Left cardiac atrium (tissue), 4 donors: ENCODE data around the gene ANKRD65. TPM values are rescaled to one million over a fixed set of nuclear protein-coding genes. Genes with fewer than 3 reads are reported as not detected.
"Not testable (repeated sequence)": the region's sequence is repeated elsewhere in the genome, so short reads cannot be mapped to it uniquely, and the experiment has no call there.

Source experiments
- ATAC-seq, 2 donors: fragments of 200-7000 bp; cut with Tn5 transposase; one replicate each; pipeline ENCODE4 v1.9.1; 2020; ENCODE audit warnings: mild to moderate bottlenecking in 2 of 2, moderate library complexity in 2 of 2
- DNase-seq: peaks from one replicate; pipeline ENCODE4 v3.0.0-alpha.2; 2020
- intact Hi-C, 2 donors: fragments of 100-400 bp; cut with DNase I; formaldehyde crosslinking; loops; one replicate each; pipeline versions ENCODE4 v1.14.1 to v1.15.1; 2022 to 2023
- total RNA-seq, 2 donors: library from RNA; stranded (reverse); fragmentation: NEBNext Ultra II Directional; extraction: Animal tissue kit (Norgen Biotek cat#: 25700); gene quantifications; one replicate each; pipeline ENCODE4 v1.2.1, GENCODE V29; 2021
- donor health status: DM: no; HTN: yes; CAD: no.
- donor health status: DM: no; HTN: yes; CAD: no; lungs with severe emphysema.
- donor health status: DM: yes; HTN: yes; CAD: no.
- donor health status: Dilated cardiomyopathy.

Gene ANKRD65
- total RNA-seq, 2 donors from 2014 or later = 2.2 to 3.0 TPM

- no peak for ATAC-seq
- intact Hi-C loops = no loop called here
- DNase-seq = no peak
Observed at GRCh38 chr1:1402072-1402900, 18.8 kb downstream of the ANKRD65 start.

GRCh38 chr1:1401457-1402010 lies 19.5 kb downstream of the ANKRD65 start:
- ATAC-seq = no peak
- intact Hi-C loops = no loop called here
- no peak for DNase-seq

- intact Hi-C loops = no loop called here
- DNase-seq (no peak), ATAC-seq (no peak)
Observed at GRCh38 chr1:1400576-1401456, 20.3 kb downstream of the ANKRD65 start.

- ATAC-seq (peak in 1 of 2 donors; percentile 0), DNase-seq (no peak)
Observed at GRCh38 chr1:1399872-1400575, 21.1 kb downstream of the ANKRD65 start.

GRCh38 chr1:1399187-1399871 lies 21.7 kb downstream of the ANKRD65 start, which contains the start of gene CCNL2:
Gene CCNL2, minus strand, starts transcription at chr1:1399335. Its CDS starts 29 bp downstream, at chr1:1399306.
- intact Hi-C loops = no loop called here
- ATAC-seq (peak; percentile 98), DNase-seq (peak; percentile 99)

More at GRCh38 chr1:1399872-1400575, 21.1 kb downstream of the ANKRD65 start:
- intact Hi-C loops = no loop called here

DNA sequence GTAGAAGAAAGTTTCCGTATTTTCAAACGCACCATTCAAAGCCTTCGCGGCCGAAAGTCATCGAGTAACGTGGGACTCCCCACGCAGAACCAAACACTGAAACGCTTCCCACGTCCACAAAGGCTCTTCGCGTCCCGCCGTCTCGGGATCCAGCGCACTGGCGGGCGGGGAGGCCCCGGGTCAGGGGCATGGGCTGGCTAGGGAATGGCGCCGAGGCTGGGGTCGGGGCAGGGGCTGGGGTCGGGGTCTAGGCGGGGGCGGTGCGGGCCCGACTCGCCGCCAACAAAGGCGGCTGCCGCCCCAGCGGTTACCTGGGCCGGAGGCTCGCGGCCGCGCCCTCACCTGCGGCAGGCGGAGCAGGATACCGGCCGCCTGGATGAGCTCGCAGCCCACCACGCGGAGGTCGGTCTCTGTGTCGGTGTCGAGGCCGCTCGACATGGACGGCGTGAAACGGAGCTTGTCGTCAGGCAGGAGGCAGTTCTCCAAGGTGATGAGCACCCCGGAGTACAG lies 22.3 kb downstream of the ANKRD65 start:
- no peak for DNase-seq
- intact Hi-C loops = no loop called here
- ATAC-seq = peak; percentile 3 to 4

GRCh38 chr1:1397839-1398523 lies 23.1 kb downstream of the ANKRD65 start:
- no peak for DNase-seq
- intact Hi-C loops = no loop called here

DNA sequence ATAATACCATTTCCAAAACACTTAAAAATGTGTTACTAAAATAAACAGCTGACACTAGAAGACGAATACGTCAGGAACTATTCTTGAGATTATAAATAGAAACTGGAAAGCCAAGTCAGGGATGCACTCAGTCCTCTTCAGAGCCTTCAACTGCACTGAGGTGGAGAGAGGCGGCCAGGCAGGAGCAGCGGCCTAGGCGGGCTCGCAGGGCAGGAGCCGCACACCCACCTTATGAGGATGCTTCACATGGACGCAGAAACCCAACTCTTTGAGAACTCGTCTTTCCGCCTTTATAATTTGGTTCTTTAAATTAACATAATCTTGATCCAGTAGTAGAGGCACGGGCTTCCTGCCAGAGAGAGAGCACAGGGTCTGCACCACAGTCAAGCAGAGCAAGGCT lies 25.9 kb downstream of the ANKRD65 start:
- intact Hi-C loops = no loop called here
- DNase-seq (no peak), ATAC-seq (no peak)

More at GRCh38 chr1:1397839-1398523, 23.1 kb downstream of the ANKRD65 start:
- no peak for ATAC-seq

DNA sequence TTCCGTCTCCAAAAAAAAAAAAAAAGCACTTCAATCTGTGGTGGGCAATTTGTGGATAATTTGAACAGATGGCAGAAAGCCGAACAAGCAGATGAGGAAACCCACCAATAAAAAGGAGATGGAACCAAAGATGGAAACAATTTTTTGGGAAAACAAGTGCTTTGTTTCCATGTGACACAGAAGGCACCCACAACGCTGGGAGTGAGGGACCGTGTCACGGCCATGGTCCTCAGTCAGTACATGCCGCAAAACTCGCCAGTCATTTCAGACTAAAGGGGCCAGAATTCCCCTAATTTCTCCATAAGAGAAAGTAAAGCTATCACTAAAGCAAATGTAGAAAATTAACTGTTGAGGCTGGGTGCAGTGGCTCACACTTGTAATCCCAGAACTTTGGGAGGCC lies 27.0 kb downstream of the ANKRD65 start:
- intact Hi-C loops = no loop called here
- ATAC-seq (no peak), DNase-seq (no peak)

DNA sequence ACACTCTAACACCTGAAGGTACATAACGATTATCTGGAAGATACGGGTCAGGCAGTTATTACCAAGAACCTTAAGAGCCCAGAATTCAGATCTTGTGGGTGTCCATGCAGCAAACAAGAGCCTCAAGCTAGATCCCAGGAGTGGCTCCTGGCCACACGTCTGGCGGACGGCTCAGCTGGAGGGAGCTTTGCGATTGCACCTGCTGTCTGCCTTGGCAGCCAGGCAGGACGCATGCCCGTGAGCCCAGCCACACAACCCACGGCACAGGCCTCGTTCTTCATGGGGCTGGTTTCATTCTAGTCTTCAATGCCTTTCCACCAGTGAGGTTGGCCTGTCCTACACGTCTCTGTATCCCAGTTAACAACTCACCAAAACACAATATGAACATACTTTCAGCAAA lies 27.6 kb downstream of the ANKRD65 start:
- no peak for ATAC-seq
- intact Hi-C loops = no loop called here

DNA sequence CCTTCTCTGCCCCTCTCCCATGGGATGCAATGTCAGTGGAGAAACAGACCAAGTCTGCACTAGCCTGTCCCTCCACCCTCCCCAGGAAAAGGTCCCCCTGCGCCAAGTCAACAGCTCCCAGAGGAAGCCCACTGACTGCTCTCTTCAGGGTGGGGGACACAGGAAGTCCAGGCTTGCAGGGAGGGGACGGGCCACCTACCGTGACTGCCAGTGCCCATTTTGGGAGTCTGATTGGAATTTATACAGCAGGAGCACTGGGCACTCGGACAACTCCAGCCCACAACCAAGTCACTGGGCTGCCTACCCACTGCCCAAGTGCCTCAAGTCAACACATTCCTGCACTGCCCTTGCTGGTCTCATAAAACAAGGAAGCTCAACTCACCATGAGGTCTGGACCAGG lies 28.1 kb downstream of the ANKRD65 start:
- ATAC-seq (no peak), DNase-seq (no peak)
- intact Hi-C loops = no loop called here

More for the DNA sequence above, 27.6 kb downstream of the ANKRD65 start:
- no peak for DNase-seq

DNA sequence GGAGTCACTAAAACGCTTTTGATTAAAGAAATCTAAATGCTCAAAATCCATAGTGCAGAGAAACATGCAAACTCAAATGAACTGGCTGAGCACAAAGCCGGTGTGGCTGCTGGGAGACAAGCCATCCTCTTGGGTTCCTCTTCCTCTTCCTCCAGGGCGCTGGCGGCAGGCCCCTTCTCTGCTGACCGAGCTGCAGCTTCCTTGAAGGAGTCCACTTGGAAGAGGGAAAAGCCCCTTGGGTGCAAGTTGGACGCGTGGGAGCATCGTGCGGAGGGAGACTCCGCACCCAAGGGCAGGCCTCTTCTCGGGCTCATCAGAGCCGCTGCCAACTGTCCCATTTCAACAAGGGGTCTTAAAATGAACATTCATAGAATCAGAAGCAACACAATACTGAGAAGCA lies 29.9 kb downstream of the ANKRD65 start:
- intact Hi-C loops = no loop called here
- ATAC-seq (no peak), DNase-seq (peak; percentile 15)

- no peak for DNase-seq
- intact Hi-C loops = no loop called here
- ATAC-seq = no peak
Observed at GRCh38 chr1:1390675-1391074, 30.4 kb downstream of the ANKRD65 start.

GRCh38 chr1:1388078-1388472 lies 33.0 kb downstream of the ANKRD65 start:
- ATAC-seq (no peak), DNase-seq (no peak)
- intact Hi-C loops = no loop called here

GRCh38 chr1:1387098-1388077 lies 33.7 kb downstream of the ANKRD65 start:
- ATAC-seq (no peak), DNase-seq (no peak)
- intact Hi-C loops = no loop called here

GRCh38 chr1:1385931-1386330 lies 35.1 kb downstream of the ANKRD65 start:
- DNase-seq (no peak), ATAC-seq (no peak)
- intact Hi-C loops = no loop called here

- ATAC-seq, DNase-seq, intact Hi-C loops: not testable (repeated sequence)
Observed at GRCh38 chr1:1385339-1385738, 35.7 kb downstream of the ANKRD65 start.
